WTC11 (cell line): Measurements from ENCODE around the gene KCNQ2. TPM values are rescaled to one million over a fixed set of nuclear protein-coding genes. Genes with fewer than 3 reads are reported as not detected.

ENCODE experiments used
- ATAC-seq: fragments of 200-7000 bp; cut with Tn5 transposase; 2 replicates; pipeline ENCODE4 v1.10.0; 2021; ENCODE audit warnings: mild to moderate bottlenecking, moderate library complexity
- CTCF ChIA-PET: fragments of 300-600 bp; sonication (Branson Sonifier 250); formaldehyde crosslinking; loops from one replicate; lab custom pipeline; 2021; ENCODE audit warnings: antibody characterized with exemption; lab: Charles Lee
- POLR2A ChIA-PET: fragments of 350-600 bp; sonication (Branson Sonifier 250); formaldehyde crosslinking; loops from one replicate; lab custom pipeline; 2021; ENCODE audit warnings: antibody characterized with exemption; lab: Charles Lee
- DNase-seq: peaks from one replicate; pipeline ENCODE4 v3.0.0; 2021; ENCODE audit warnings: low spot score
- H3K27ac Mint-ChIP-seq: 2 replicates; pipeline ENCODE4 v1.8.0; 2021; ENCODE audit warnings: mixed read lengths
- H3K27me3 Mint-ChIP-seq: 2 replicates; pipeline ENCODE4 v1.8.0; 2021; ENCODE audit warnings: low read depth, mild to moderate bottlenecking, moderate library complexity, mixed read lengths
- H3K36me3 Mint-ChIP-seq: 2 replicates; pipeline ENCODE4 v1.8.0; 2021; ENCODE audit warnings: mixed read lengths
- H3K4me1 Mint-ChIP-seq: 2 replicates; pipeline ENCODE4 v1.8.0; 2022; ENCODE audit warnings: mixed read lengths
- H3K4me3 Mint-ChIP-seq: 2 replicates; pipeline ENCODE4 v1.8.0; 2021; ENCODE audit warnings: mild to moderate bottlenecking, moderate library complexity, mixed read lengths
- H3K9me3 Mint-ChIP-seq: 2 replicates; pipeline ENCODE4 v1.8.0; 2021; ENCODE audit warnings: mixed read lengths
- CREB1 ChIP-seq: sonication (generic); formaldehyde crosslinking; IDR thresholded peaks from 2 replicates; pipeline ENCODE4 v1.8.0; 2023; ENCODE audit warnings: mild to moderate bottlenecking, missing genetic modification reagents
- FOXP1 ChIP-seq: sonication (generic); formaldehyde crosslinking; IDR thresholded peaks from 2 replicates; pipeline ENCODE4 v1.8.0; 2022; ENCODE audit warnings: missing genetic modification reagents, mild to moderate bottlenecking, moderate library complexity, borderline replicate concordance
- HMGXB4 ChIP-seq: sonication (generic); formaldehyde crosslinking; IDR thresholded peaks from 2 replicates; pipeline ENCODE4 v1.8.1; 2023; ENCODE audit warnings: mild to moderate bottlenecking, moderate library complexity, missing genetic modification reagents
- NFE2L1 ChIP-seq: sonication (generic); formaldehyde crosslinking; IDR thresholded peaks from 2 replicates; pipeline ENCODE4 v1.8.1; 2023; ENCODE audit warnings: missing genetic modification reagents
- TEAD4 ChIP-seq: sonication (generic); formaldehyde crosslinking; IDR thresholded peaks from 2 replicates; pipeline ENCODE4 v1.8.0; 2022; ENCODE audit warnings: mild to moderate bottlenecking, missing genetic modification reagents
- total RNA-seq: library from RNA; stranded (reverse); gene quantifications from 3 replicates; pipeline ENCODE4 v1.2.3, GENCODE V29; 2021
- TF ChIP-seq, protein P1 (sequence below): fragments of 250-450 bp; sonication (Bioruptor Pico); IDR thresholded peaks from 2 replicates; pipeline ENCODE4 v2.1.2; 2022; ENCODE audit warnings: mild to moderate bottlenecking, moderate library complexity
- TF ChIP-seq, protein P2 (sequence below): fragments of 200-600 bp; IDR thresholded peaks from 2 replicates; pipeline ENCODE4 v1.8.0; 2022; ENCODE audit warnings: antibody characterized with exemption
- TF ChIP-seq, protein P3 (sequence below): sonication (generic); formaldehyde crosslinking; IDR thresholded peaks from 2 replicates; pipeline ENCODE4 v1.8.1; 2022; ENCODE audit warnings: low read depth, mild to moderate bottlenecking, moderate library complexity, missing genetic modification reagents, borderline replicate concordance
- TF ChIP-seq, protein P4 (sequence below): sonication (generic); formaldehyde crosslinking; IDR thresholded peaks from 2 replicates; pipeline ENCODE4 v1.8.0; 2022; ENCODE audit warnings: missing genetic modification reagents
- TF ChIP-seq, protein P5 (sequence below): sonication (generic); formaldehyde crosslinking; IDR thresholded peaks from 2 replicates; pipeline ENCODE4 v1.8.0; 2023; ENCODE audit warnings: mild to moderate bottlenecking, missing genetic modification reagents

KCNQ2 gene
- total RNA-seq, 1 experiment from 2014 or later, result 99.8 TPM

- TF ChIP-seq, protein P1, sequence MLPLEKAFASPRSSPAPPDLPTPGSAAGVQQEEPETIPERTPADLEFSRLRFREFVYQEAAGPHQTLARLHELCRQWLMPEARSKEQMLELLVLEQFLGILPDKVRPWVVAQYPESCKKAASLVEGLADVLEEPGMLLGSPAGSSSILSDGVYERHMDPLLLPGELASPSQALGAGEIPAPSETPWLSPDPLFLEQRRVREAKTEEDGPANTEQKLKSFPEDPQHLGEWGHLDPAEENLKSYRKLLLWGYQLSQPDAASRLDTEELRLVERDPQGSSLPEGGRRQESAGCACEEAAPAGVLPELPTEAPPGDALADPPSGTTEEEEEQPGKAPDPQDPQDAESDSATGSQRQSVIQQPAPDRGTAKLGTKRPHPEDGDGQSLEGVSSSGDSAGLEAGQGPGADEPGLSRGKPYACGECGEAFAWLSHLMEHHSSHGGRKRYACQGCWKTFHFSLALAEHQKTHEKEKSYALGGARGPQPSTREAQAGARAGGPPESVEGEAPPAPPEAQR (CRISPR knock-in tag), result no peak
- TF ChIP-seq, protein P2, sequence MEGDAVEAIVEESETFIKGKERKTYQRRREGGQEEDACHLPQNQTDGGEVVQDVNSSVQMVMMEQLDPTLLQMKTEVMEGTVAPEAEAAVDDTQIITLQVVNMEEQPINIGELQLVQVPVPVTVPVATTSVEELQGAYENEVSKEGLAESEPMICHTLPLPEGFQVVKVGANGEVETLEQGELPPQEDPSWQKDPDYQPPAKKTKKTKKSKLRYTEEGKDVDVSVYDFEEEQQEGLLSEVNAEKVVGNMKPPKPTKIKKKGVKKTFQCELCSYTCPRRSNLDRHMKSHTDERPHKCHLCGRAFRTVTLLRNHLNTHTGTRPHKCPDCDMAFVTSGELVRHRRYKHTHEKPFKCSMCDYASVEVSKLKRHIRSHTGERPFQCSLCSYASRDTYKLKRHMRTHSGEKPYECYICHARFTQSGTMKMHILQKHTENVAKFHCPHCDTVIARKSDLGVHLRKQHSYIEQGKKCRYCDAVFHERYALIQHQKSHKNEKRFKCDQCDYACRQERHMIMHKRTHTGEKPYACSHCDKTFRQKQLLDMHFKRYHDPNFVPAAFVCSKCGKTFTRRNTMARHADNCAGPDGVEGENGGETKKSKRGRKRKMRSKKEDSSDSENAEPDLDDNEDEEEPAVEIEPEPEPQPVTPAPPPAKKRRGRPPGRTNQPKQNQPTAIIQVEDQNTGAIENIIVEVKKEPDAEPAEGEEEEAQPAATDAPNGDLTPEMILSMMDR, result no peak
- TF ChIP-seq, protein P3, sequence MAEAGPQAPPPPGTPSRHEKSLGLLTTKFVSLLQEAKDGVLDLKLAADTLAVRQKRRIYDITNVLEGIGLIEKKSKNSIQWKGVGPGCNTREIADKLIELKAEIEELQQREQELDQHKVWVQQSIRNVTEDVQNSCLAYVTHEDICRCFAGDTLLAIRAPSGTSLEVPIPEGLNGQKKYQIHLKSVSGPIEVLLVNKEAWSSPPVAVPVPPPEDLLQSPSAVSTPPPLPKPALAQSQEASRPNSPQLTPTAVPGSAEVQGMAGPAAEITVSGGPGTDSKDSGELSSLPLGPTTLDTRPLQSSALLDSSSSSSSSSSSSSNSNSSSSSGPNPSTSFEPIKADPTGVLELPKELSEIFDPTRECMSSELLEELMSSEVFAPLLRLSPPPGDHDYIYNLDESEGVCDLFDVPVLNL (CRISPR knock-in tag), result no peak
- TF ChIP-seq TEAD4 (CRISPR knock-in tag) (no peak), CREB1 (CRISPR knock-in tag) (no peak), NFE2L1 (no peak)
These were observed 24.2 kb upstream of the KCNQ2 start (continued) for GRCh38 chr20:63496596-63497120.

DNA sequence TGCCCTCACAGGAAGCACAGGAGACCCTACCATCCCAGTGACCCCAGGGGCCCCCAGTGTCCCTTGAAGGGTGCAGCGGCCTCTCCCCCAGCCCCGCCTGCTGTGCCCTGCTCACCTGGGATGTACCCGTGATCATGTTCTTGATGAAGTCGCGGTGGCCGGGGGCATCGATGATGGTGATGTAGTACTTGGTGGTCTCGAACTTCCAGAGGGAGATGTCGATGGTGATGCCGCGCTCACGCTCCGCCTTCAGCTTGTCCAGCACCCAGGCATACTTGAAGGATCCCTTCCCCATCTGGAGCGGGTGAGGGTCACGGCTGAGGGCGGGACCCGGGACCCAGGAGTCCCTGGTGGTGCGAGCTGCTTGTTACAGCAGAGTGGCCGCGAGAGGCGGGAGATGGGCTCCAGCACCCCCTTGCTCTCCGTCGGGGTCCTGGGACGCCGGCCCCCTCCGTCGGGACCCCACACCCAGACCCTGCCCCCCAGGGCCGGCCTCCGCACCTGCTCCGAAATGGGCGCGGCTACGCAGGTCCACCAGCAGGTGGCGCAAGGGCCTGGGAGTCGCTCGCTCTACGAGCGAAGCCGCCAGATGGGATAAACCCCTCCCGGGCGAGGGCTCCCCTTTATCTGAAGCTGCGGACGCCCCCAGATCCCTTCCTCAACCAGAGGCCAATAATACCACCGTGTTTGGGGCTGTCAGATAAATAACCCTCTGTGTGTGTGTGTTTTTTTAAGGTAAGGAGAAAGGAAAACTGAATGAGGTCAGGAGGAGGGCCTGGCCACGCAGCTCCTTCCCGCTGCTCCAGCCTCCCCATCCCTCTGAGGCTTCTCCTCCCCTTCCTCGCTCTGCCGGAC lies 23.5 kb upstream of the KCNQ2 start:
- TF ChIP-seq, protein P2, result peak; percentile 97
- no peak; the same call in 1 of the 2 replicates for TF ChIP-seq HMGXB4 (CRISPR knock-in tag)
- TF ChIP-seq, protein P4, sequence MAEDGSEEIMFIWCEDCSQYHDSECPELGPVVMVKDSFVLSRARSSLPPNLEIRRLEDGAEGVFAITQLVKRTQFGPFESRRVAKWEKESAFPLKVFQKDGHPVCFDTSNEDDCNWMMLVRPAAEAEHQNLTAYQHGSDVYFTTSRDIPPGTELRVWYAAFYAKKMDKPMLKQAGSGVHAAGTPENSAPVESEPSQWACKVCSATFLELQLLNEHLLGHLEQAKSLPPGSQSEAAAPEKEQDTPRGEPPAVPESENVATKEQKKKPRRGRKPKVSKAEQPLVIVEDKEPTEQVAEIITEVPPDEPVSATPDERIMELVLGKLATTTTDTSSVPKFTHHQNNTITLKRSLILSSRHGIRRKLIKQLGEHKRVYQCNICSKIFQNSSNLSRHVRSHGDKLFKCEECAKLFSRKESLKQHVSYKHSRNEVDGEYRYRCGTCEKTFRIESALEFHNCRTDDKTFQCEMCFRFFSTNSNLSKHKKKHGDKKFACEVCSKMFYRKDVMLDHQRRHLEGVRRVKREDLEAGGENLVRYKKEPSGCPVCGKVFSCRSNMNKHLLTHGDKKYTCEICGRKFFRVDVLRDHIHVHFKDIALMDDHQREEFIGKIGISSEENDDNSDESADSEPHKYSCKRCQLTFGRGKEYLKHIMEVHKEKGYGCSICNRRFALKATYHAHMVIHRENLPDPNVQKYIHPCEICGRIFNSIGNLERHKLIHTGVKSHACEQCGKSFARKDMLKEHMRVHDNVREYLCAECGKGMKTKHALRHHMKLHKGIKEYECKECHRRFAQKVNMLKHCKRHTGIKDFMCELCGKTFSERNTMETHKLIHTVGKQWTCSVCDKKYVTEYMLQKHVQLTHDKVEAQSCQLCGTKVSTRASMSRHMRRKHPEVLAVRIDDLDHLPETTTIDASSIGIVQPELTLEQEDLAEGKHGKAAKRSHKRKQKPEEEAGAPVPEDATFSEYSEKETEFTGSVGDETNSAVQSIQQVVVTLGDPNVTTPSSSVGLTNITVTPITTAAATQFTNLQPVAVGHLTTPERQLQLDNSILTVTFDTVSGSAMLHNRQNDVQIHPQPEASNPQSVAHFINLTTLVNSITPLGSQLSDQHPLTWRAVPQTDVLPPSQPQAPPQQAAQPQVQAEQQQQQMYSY (CRISPR knock-in tag), result no peak
- TF ChIP-seq, protein P5, sequence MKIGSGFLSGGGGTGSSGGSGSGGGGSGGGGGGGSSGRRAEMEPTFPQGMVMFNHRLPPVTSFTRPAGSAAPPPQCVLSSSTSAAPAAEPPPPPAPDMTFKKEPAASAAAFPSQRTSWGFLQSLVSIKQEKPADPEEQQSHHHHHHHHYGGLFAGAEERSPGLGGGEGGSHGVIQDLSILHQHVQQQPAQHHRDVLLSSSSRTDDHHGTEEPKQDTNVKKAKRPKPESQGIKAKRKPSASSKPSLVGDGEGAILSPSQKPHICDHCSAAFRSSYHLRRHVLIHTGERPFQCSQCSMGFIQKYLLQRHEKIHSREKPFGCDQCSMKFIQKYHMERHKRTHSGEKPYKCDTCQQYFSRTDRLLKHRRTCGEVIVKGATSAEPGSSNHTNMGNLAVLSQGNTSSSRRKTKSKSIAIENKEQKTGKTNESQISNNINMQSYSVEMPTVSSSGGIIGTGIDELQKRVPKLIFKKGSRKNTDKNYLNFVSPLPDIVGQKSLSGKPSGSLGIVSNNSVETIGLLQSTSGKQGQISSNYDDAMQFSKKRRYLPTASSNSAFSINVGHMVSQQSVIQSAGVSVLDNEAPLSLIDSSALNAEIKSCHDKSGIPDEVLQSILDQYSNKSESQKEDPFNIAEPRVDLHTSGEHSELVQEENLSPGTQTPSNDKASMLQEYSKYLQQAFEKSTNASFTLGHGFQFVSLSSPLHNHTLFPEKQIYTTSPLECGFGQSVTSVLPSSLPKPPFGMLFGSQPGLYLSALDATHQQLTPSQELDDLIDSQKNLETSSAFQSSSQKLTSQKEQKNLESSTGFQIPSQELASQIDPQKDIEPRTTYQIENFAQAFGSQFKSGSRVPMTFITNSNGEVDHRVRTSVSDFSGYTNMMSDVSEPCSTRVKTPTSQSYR (CRISPR knock-in tag), result 0 out of 2 replicates have a peak, but pooled peaks have one; percentile 51
- TF ChIP-seq FOXP1 (CRISPR knock-in tag), result peak; percentile 53; the same call in 1 of the 2 replicates
- TF ChIP-seq, all 79 proteins: peak for 3
- CTCF ChIA-PET, result interaction anchor here (0.6 to 3.4 kb wide), 59 partner anchors 9 to 834 kb away, joined by 3 to 50 read pairs (median 5); partner anchors contain the start of genes COL20A1, HELZ2, KCNQ2 and PPDPF
- ATAC-seq, result peak; percentile 61
- H3K27ac Mint-ChIP-seq, result no peak overlapping the region
- peaks cover 9% of the 10 kb centered on the region for H3K9me3 Mint-ChIP-seq
- peaks cover 38% of the 10 kb centered on the region for H3K27me3 Mint-ChIP-seq
- H3K4me1 Mint-ChIP-seq, result peaks cover 7% of the 10 kb centered on the region
- peak overlapping the region; percentile 52 for H3K4me3 Mint-ChIP-seq
- DNase-seq, result peak; percentile 87
- peaks cover 16% of the 10 kb centered on the region for H3K36me3 Mint-ChIP-seq
- POLR2A ChIA-PET, result interaction anchor here (0.8 kb wide), 1 partner anchor 584 kb away, joined by 3 read pairs; the partner anchor contains the start of gene OPRL1
